ENCODE data around the gene TMEM94. TPM values are rescaled to one million over a fixed set of nuclear protein-coding genes. Genes with fewer than 3 reads are reported as not detected.

Gene TMEM94
- total and polyA plus RNA-seq, 2 of the 8 experiments (the other 6 are each of a cell fraction or from before 2014, with no cell fraction given): 54.8 to 69.9 TPM

- TF ChIP-seq SRF (IDR thresholded peaks at IDR 0.05; ENCODE audit: low read depth, low read length) (no peak), TCF12 (IDR thresholded peaks at IDR 0.05; ENCODE audit: low read depth, low read length) (no peak), RBBP5 (IDR thresholded peaks at IDR 0.05; ENCODE audit: borderline replicate concordance, low read depth, low read length) (no peak), KDM5A (IDR thresholded peaks at IDR 0.05; ENCODE audit: low read length) (no peak), GTF2F1 (IDR thresholded peaks at IDR 0.05; ENCODE audit: borderline replicate concordance, low read depth, low read length) (no peak), BRCA1 (IDR thresholded peaks at IDR 0.05; ENCODE audit: low read depth, low read length) (no peak)
- TF ChIP-seq, protein P1, sequence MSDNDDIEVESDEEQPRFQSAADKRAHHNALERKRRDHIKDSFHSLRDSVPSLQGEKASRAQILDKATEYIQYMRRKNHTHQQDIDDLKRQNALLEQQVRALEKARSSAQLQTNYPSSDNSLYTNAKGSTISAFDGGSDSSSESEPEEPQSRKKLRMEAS (IDR thresholded peaks at IDR 0.05): no peak
Measured at GRCh38 chr17:75511610-75512575, 55.5 kb downstream of the TMEM94 start (continued).

All from H1 (cell line).